GM12878 (cell line): ENCODE results near the gene GRIK2. TPM values are rescaled to one million over a fixed set of nuclear protein-coding genes. Genes with fewer than 3 reads are reported as not detected.

Source experiments
- ATAC-seq: fragments of 200-7000 bp; cut with Tn5 transposase; 3 replicates; pipeline ENCODE4 v1.9.1; 2020; ENCODE audit warnings: mild to moderate bottlenecking, moderate library complexity
- BruUV-seq: library from RNA; stranded (reverse); fragments of 400-500 nt; replicated peaks from 2 replicates; lab custom pipeline; 2021; lab: Mats Ljungman, UMichigan
- CTCF ChIA-PET: fragments of 300-600 bp; sonication (Branson Sonifier 250); formaldehyde crosslinking; extraction: SDS; loops from one replicate; lab custom pipeline; 2021; ENCODE audit warnings: inconsistent platforms; lab: Yijun Ruan, JAX
- POLR2A ChIA-PET: fragments of 350-600 bp; formaldehyde crosslinking; extraction: SDS; loops from one replicate; lab custom pipeline; 2021; ENCODE audit warnings: inconsistent platforms; lab: Charles Lee
- RAD21 ChIA-PET: fragments of 300-600 bp; sonication (Branson Sonifier 250); formaldehyde crosslinking; loops from one replicate; lab custom pipeline; 2023; ENCODE audit warnings: antibody characterized with exemption; ENCODE audit not compliant: unreplicated experiment; lab: Charles Lee
- SMC1A ChIA-PET: fragments of 300-600 bp; sonication (Branson Sonifier 250); formaldehyde crosslinking; loops from one replicate; lab custom pipeline; 2023; ENCODE audit not compliant: unreplicated experiment, uncharacterized antibody; lab: Charles Lee
- DNase-seq: peaks from one replicate; pipeline ENCODE4 v3.0.0-alpha.2; 2011; ENCODE audit warnings: low read depth, low spot score
- FAIRE-seq: peaks from 3 replicates; lab custom pipeline; 2011; peaks lifted over from hg19 to GRCh38; lab: Jason Lieb, UNC
- H2AFZ ChIP-seq: 2 replicates; pipeline ENCODE4 v1.6.0; 2011; ENCODE audit warnings: low read depth, low read length, control low read depth; ENCODE audit not compliant: control insufficient read depth
- H3K27ac ChIP-seq: 2 replicates; pipeline ENCODE4 v1.5.1; 2011; ENCODE audit warnings: control low read depth; ENCODE audit not compliant: control insufficient read depth, insufficient read depth
- H3K27me3 ChIP-seq, 2 experiments: replicated peaks in 1 of 2; 2 replicates each; pipeline versions ENCODE4 v1.6.0 to v1.6.1; 2011; ENCODE audit warnings: low read length in 1 of 2; ENCODE audit not compliant: control insufficient read depth in 2 of 2, insufficient read depth in 2 of 2
- H3K36me3 ChIP-seq, 2 experiments: 2 replicates each; pipeline ENCODE4 v1.5.1; 2011; ENCODE audit warnings: low read length in 1 of 2; ENCODE audit not compliant: control insufficient read depth in 2 of 2, insufficient read depth in 2 of 2
- H3K4me1 ChIP-seq: 2 replicates; pipeline ENCODE4 v1.6.1; 2011; ENCODE audit warnings: mild to moderate bottlenecking, low read length, moderate library complexity, mixed read lengths; ENCODE audit not compliant: control insufficient read depth, insufficient read depth
- H3K4me2 ChIP-seq: 2 replicates; pipeline ENCODE4 v1.6.0; 2011; ENCODE audit warnings: control low read depth; ENCODE audit not compliant: control insufficient read depth, insufficient read depth
- H3K4me3 ChIP-seq: fragments of 200-600 bp; sonication (generic); 2 replicates; pipeline ENCODE4 v1.5.1; 2016
- H3K79me2 ChIP-seq: 2 replicates; pipeline ENCODE4 v1.6.0; 2011; ENCODE audit warnings: low read length; ENCODE audit not compliant: control insufficient read depth, insufficient read depth
- H3K9ac ChIP-seq: 2 replicates; pipeline ENCODE4 v1.8.0; 2011; ENCODE audit warnings: low read length, control low read depth, mixed read lengths; ENCODE audit not compliant: control insufficient read depth, insufficient read depth
- H3K9me3 ChIP-seq: replicated peaks from 3 replicates; pipeline ENCODE4 v1.5.1; 2011; ENCODE audit warnings: mild to moderate bottlenecking, low read length; ENCODE audit not compliant: control insufficient read depth, insufficient read depth
- H4K20me1 ChIP-seq: 2 replicates; pipeline ENCODE4 v1.6.0; 2011; ENCODE audit not compliant: control insufficient read depth, insufficient read depth
- BACH1 ChIP-seq: fragments of 450-650 bp; IDR thresholded peaks from 2 replicates; pipeline ENCODE4 v1.6.1; 2017; ENCODE audit warnings: mild to moderate bottlenecking, borderline replicate concordance
- CBFB ChIP-seq: IDR thresholded peaks from 2 replicates; pipeline ENCODE4 v1.6.1; 2016; ENCODE audit warnings: antibody characterized with exemption, low read depth
- CEBPZ ChIP-seq: fragments of 150-350 bp; IDR thresholded peaks from 2 replicates; pipeline ENCODE4 v1.6.1; 2016; ENCODE audit warnings: low read depth, low read length
- E4F1 ChIP-seq: fragments of 450-650 bp; IDR thresholded peaks from 2 replicates; pipeline ENCODE4 v1.6.1; 2018; ENCODE audit warnings: borderline replicate concordance, mild to moderate bottlenecking; ENCODE audit not compliant: partially characterized antibody
- JUND ChIP-seq: IDR thresholded peaks from 2 replicates; pipeline ENCODE4 v1.6.1; 2012; ENCODE audit warnings: low read depth, mild to moderate bottlenecking, low read length, improper control_type of control experiment, moderate library complexity
- MAX ChIP-seq: IDR thresholded peaks from 2 replicates; pipeline ENCODE4 v1.6.1; 2012; ENCODE audit warnings: low read depth, low read length, improper control_type of control experiment
- MLLT1 ChIP-seq: fragments of 450-650 bp; IDR thresholded peaks from 2 replicates; pipeline ENCODE4 v1.6.1; 2016; ENCODE audit warnings: mild to moderate bottlenecking
- MYB ChIP-seq: fragments of 150-350 bp; IDR thresholded peaks from 2 replicates; pipeline ENCODE4 v1.6.1; 2014; ENCODE audit warnings: mild to moderate bottlenecking, low read depth, low read length, borderline replicate concordance
- MYC ChIP-seq: IDR thresholded peaks from 2 replicates; pipeline ENCODE4 v1.6.1; 2011; ENCODE audit warnings: mild to moderate bottlenecking, low read length, moderate library complexity, inconsistent platforms; ENCODE audit not compliant: insufficient read depth, insufficient replicate concordance, insufficient read length, severe bottlenecking
- POLR2A ChIP-seq: IDR thresholded peaks from 2 replicates; pipeline ENCODE4 v1.6.1; 2011; ENCODE audit warnings: low read depth, mild to moderate bottlenecking, low read length
- SMC3 ChIP-seq: IDR thresholded peaks from 2 replicates; pipeline ENCODE4 v1.6.1; 2011; ENCODE audit warnings: low read length, improper control_type of control experiment, borderline replicate concordance
- ZNF207 ChIP-seq: fragments of 450-650 bp; IDR thresholded peaks from 2 replicates; pipeline ENCODE4 v1.6.1; 2014; ENCODE audit warnings: antibody characterized with exemption, mild to moderate bottlenecking, borderline replicate concordance
- ZZZ3 ChIP-seq: IDR thresholded peaks from 2 replicates; pipeline ENCODE4 v1.6.1; 2011; ENCODE audit warnings: low read depth; ENCODE audit not compliant: control insufficient read depth, insufficient read length
- WGBS: methylation state at CpG from one replicate; pipeline ENCODE4 v1.1.6; 2016; ENCODE audit warnings: low lambda C conversion rate; ENCODE audit not compliant: insufficient replicate concordance, insufficient coverage; ENCODE audit errors: missing lambda C conversion rate; 5-methylcytosine and 5-hydroxymethylcytosine counted together
- in situ Hi-C: fragments of 300-500 bp; cut with MboI; formaldehyde crosslinking; loops from 9 replicates; pipeline ENCODE4 v1.14.3; 2018; ENCODE audit warnings: mixed read lengths
- intact Hi-C: fragments of 100-400 bp; cut with micrococcal nuclease; formaldehyde crosslinking; loops from one replicate; pipeline ENCODE4 v1.14.2; 2022; ENCODE audit not compliant: unreplicated experiment
- polyA plus RNA-seq, 11 experiments: library from polyadenylated mRNA; depleted of rRNA in 4 of 11; unstranded in 6 of 11; stranded (reverse) in 5 of 11; fragments of >200 nt; fragmentation: Nextera tagmentation in 4 of 11; fragmentation: Illumina TruSeq in 1 of 11; extraction: Ambion mirVana in 4 of 11; extraction: Trizol in 1 of 11; gene quantifications; 1 replicate in 1 of 11; 2 replicates in 10 of 11; pipeline versions ENCODE4 v1.2.1 to v1.2.3, GENCODE V29; 2011 to 2016; ENCODE audit warnings: inconsistent platforms in 2 of 11, missing spikeins in 2 of 11, low read depth in 1 of 11
- total RNA-seq, 4 experiments: library from RNA; depleted of rRNA in 3 of 4; stranded (reverse); fragments of >200 nt in 3 of 4; fragmentation: Illumina TruSeq in 1 of 4; extraction: Trizol in 1 of 4; gene quantifications; 2 replicates each; pipeline versions ENCODE4 v1.2.1 to v1.2.3, GENCODE V29; 2013 to 2021

GRIK2 gene
- total and polyA plus RNA-seq, 10 of the 15 experiments (the other 5 are each of a cell fraction or from before 2014, with no cell fraction given) = not detected

GRCh38 chr6:101572627-101573026 lies 179.1 kb downstream of the GRIK2 start:
- no peak for DNase-seq
- Histone ChIP-seq H3K27me3 (no peaks in the 10 kb centered on the region), H3K79me2 (no peaks in the 10 kb centered on the region), H3K4me3 (no peak overlapping the region), H2AFZ (no peak overlapping the region), H4K20me1 (no peaks in the 10 kb centered on the region), H3K9me3 (no peaks in the 10 kb centered on the region), H3K9ac (no peak overlapping the region), H3K27ac (no peak overlapping the region), H3K4me2 (no peak overlapping the region), H3K36me3 (no peaks in the 10 kb centered on the region), H3K4me1 (no peaks in the 10 kb centered on the region)
- ATAC-seq = no peak
- CTCF ChIA-PET = no interaction called here
- no peak for FAIRE-seq
- in situ Hi-C loops (no loop called here), intact Hi-C loops (no loop called here)
- RAD21 ChIA-PET = no interaction called here
- SMC1A ChIA-PET = no interaction called here
- POLR2A ChIA-PET = no interaction called here
- BruUV-seq = no TSS peak
- WGBS = 11% methylated on average over 4 of the region's 4 CpGs
- TF ChIP-seq MLLT1 = no peak
- no peak for TF ChIP-seq CBFB
- TF ChIP-seq CEBPZ = no peak
- TF ChIP-seq POLR2A = no peak
- no peak for TF ChIP-seq MAX
- TF ChIP-seq BACH1 = no peak
- no peak for TF ChIP-seq MYB
- no peak for TF ChIP-seq E4F1
- TF ChIP-seq ZNF207 = no peak
- no peak for TF ChIP-seq ZZZ3
- no peak for TF ChIP-seq MYC
- TF ChIP-seq SMC3 = no peak
- no peak for TF ChIP-seq JUND
